NCI-H82 treated with DMSO at 0.1 percent for 48 hours (cell line): ENCODE measurements around the gene EXOC3L1.

Source experiments
- DNase-seq: peaks from one replicate; lab custom pipeline; 2025; ENCODE audit not compliant: unreplicated experiment; lab: John Stamatoyannopoulos, UW

Gene EXOC3L1

GRCh38 chr16:67150047-67150832 is 39.7 kb downstream of the EXOC3L1 start:
- peak; percentile 8 for DNase-seq

- no peak for DNase-seq
Observed at GRCh38 chr16:67149276-67150046, 40.5 kb downstream of the EXOC3L1 start.

GRCh38 chr16:67148656-67149275 is 41.2 kb downstream of the EXOC3L1 start:
- DNase-seq, result no peak

GRCh38 chr16:67148221-67148620 is 41.7 kb downstream of the EXOC3L1 start:
- no peak for DNase-seq

- DNase-seq, result no peak
Observed at GRCh38 chr16:67147437-67148140, 42.3 kb downstream of the EXOC3L1 start.

GRCh38 chr16:67146523-67147357 is 43.2 kb downstream of the EXOC3L1 start:
- DNase-seq, result no peak

- no peak for DNase-seq
Observed at GRCh38 chr16:67145746-67146145, 44.2 kb downstream of the EXOC3L1 start.

- no peak for DNase-seq
Observed at GRCh38 chr16:67144943-67145342, 45.0 kb downstream of the EXOC3L1 start.

- DNase-seq, result no peak
Observed at GRCh38 chr16:67142342-67142741, 47.6 kb downstream of the EXOC3L1 start.

GRCh38 chr16:67141391-67141790 is 48.5 kb downstream of the EXOC3L1 start:
- DNase-seq, result no peak

GRCh38 chr16:67137605-67138004 is 52.3 kb downstream of the EXOC3L1 start:
- DNase-seq, result peak; percentile 65
